ENCODE measurements around the gene BCO1. TPM values are rescaled to one million over a fixed set of nuclear protein-coding genes. Genes with fewer than 3 reads are reported as not detected.
"Not testable (repeated sequence)": the region's sequence is repeated elsewhere in the genome, so short reads cannot be mapped to it uniquely, and the experiment has no call there.

Gene BCO1
- total RNA-seq, 2 donors from 2014 or later, result not detected

GRCh38 chr16:81216706-81217105 lies 21.8 kb upstream of the BCO1 start:
- DNase-seq (no peak), ATAC-seq (no peak)
- Mint-ChIP-seq H3K36me3 (ENCODE audit: low read depth) (peaks cover 3% of the 10 kb centered on the region), H3K4me3 (no peak overlapping the region), H3K4me1 (no peaks in the 10 kb centered on the region), H3K27ac (no peak overlapping the region), H3K27me3 (peaks cover 23% of the 10 kb centered on the region)
- no peaks in the 10 kb centered on the region for H3K9me3 ChIP-seq (ENCODE audit: control insufficient read depth, low read length, poor library complexity, severe bottlenecking)

GRCh38 chr16:81219151-81219550 lies 19.3 kb upstream of the BCO1 start:
- Mint-ChIP-seq H3K27me3 (peaks cover 9% of the 10 kb centered on the region), H3K36me3 (ENCODE audit: low read depth) (peaks cover 3% of the 10 kb centered on the region), H3K4me3 (no peak overlapping the region), H3K27ac (no peak overlapping the region), H3K4me1 (no peaks in the 10 kb centered on the region)
- DNase-seq, result no peak
- no peaks in the 10 kb centered on the region for H3K9me3 ChIP-seq (ENCODE audit: control insufficient read depth, low read length, poor library complexity, severe bottlenecking)
- no peak for ATAC-seq

GRCh38 chr16:81220349-81220748 lies 18.1 kb upstream of the BCO1 start:
- Mint-ChIP-seq H3K27ac (no peak overlapping the region), H3K27me3 (peaks cover 15% of the 10 kb centered on the region), H3K4me1 (no peaks in the 10 kb centered on the region), H3K4me3 (no peak overlapping the region), H3K36me3 (ENCODE audit: low read depth) (peaks cover 3% of the 10 kb centered on the region)
- no peak for ATAC-seq
- DNase-seq, result no peak
- H3K9me3 ChIP-seq (ENCODE audit: control insufficient read depth, low read length, poor library complexity, severe bottlenecking), result no peaks in the 10 kb centered on the region

- Mint-ChIP-seq H3K4me1 (no peaks in the 10 kb centered on the region), H3K4me3 (no peak overlapping the region), H3K36me3 (ENCODE audit: low read depth) (no peaks in the 10 kb centered on the region), H3K27me3 (peaks cover 15% of the 10 kb centered on the region), H3K27ac (no peak overlapping the region)
- DNase-seq, result no peak
- no peaks in the 10 kb centered on the region for H3K9me3 ChIP-seq (ENCODE audit: control insufficient read depth, low read length, poor library complexity, severe bottlenecking)
- no peak for ATAC-seq
Measured at GRCh38 chr16:81221731-81222130, 16.8 kb upstream of the BCO1 start.

- Mint-ChIP-seq H3K4me1 (no peaks in the 10 kb centered on the region), H3K4me3 (no peak overlapping the region), H3K27me3 (peaks cover 27% of the 10 kb centered on the region), H3K36me3 (ENCODE audit: low read depth) (no peaks in the 10 kb centered on the region), H3K27ac (no peak overlapping the region)
- H3K9me3 ChIP-seq (ENCODE audit: control insufficient read depth, low read length, poor library complexity, severe bottlenecking), result no peaks in the 10 kb centered on the region
- ATAC-seq (no peak), DNase-seq (no peak)
Measured at GRCh38 chr16:81224824-81225223, 13.7 kb upstream of the BCO1 start.

GRCh38 chr16:81225697-81226096 lies 12.8 kb upstream of the BCO1 start:
- H3K4me3 Mint-ChIP-seq; H3K9me3 ChIP-seq (ENCODE audit: control insufficient read depth, low read length, poor library complexity, severe bottlenecking); H3K36me3 Mint-ChIP-seq (ENCODE audit: low read depth); DNase-seq; H3K4me1 Mint-ChIP-seq; H3K27ac Mint-ChIP-seq; ATAC-seq: not testable (repeated sequence)
- H3K27me3 Mint-ChIP-seq, result peaks cover 30% of the 10 kb centered on the region

GRCh38 chr16:81227785-81228184 lies 10.7 kb upstream of the BCO1 start:
- Mint-ChIP-seq H3K27ac (no peak overlapping the region), H3K27me3 (peaks cover 37% of the 10 kb centered on the region), H3K36me3 (ENCODE audit: low read depth) (no peaks in the 10 kb centered on the region), H3K4me1 (no peaks in the 10 kb centered on the region), H3K4me3 (no peak overlapping the region)
- ATAC-seq, result no peak
- no peaks in the 10 kb centered on the region for H3K9me3 ChIP-seq (ENCODE audit: control insufficient read depth, low read length, poor library complexity, severe bottlenecking)
- DNase-seq, result no peak

- no peaks in the 10 kb centered on the region for H3K9me3 ChIP-seq (ENCODE audit: control insufficient read depth, low read length, poor library complexity, severe bottlenecking)
- peaks cover 42% of the 10 kb centered on the region for H3K27me3 Mint-ChIP-seq
- no peak for DNase-seq
- no peaks in the 10 kb centered on the region for H3K36me3 Mint-ChIP-seq (ENCODE audit: low read depth)
- H3K27ac Mint-ChIP-seq, result no peak overlapping the region
- H3K4me1 Mint-ChIP-seq, result no peaks in the 10 kb centered on the region
- ATAC-seq, result no peak
- H3K4me3 Mint-ChIP-seq, result no peak overlapping the region
Measured at GRCh38 chr16:81229811-81230210, 8.7 kb upstream of the BCO1 start.

- Mint-ChIP-seq H3K27me3 (peaks cover 37% of the 10 kb centered on the region), H3K4me1 (no peaks in the 10 kb centered on the region), H3K36me3 (ENCODE audit: low read depth) (no peaks in the 10 kb centered on the region), H3K4me3 (no peak overlapping the region), H3K27ac (no peak overlapping the region)
- DNase-seq (no peak), ATAC-seq (no peak)
- no peaks in the 10 kb centered on the region for H3K9me3 ChIP-seq (ENCODE audit: control insufficient read depth, low read length, poor library complexity, severe bottlenecking)
Measured at GRCh38 chr16:81231014-81231413, 7.5 kb upstream of the BCO1 start.

- no peaks in the 10 kb centered on the region for H3K9me3 ChIP-seq (ENCODE audit: control insufficient read depth, low read length, poor library complexity, severe bottlenecking)
- Mint-ChIP-seq H3K36me3 (ENCODE audit: low read depth) (no peaks in the 10 kb centered on the region), H3K4me1 (no peaks in the 10 kb centered on the region), H3K4me3 (no peak overlapping the region), H3K27me3 (peaks cover 37% of the 10 kb centered on the region), H3K27ac (no peak overlapping the region)
- DNase-seq (no peak), ATAC-seq (no peak)
Measured at GRCh38 chr16:81232740-81233367, 5.6 kb upstream of the BCO1 start.

- no peak for DNase-seq
- no peak for ATAC-seq
- Mint-ChIP-seq H3K4me1 (peaks cover 6% of the 10 kb centered on the region), H3K36me3 (ENCODE audit: low read depth) (no peaks in the 10 kb centered on the region), H3K27ac (no peak overlapping the region), H3K4me3 (peak overlapping the region; percentile 36), H3K27me3 (peaks cover 6% of the 10 kb centered on the region)
- H3K9me3 ChIP-seq (ENCODE audit: control insufficient read depth, low read length, poor library complexity, severe bottlenecking), result no peaks in the 10 kb centered on the region
Measured at GRCh38 chr16:81237282-81237681, 1.2 kb upstream of the BCO1 start.

GRCh38 chr16:81237942-81238295 lies 570 bp upstream of the BCO1 start:
- H3K4me3 Mint-ChIP-seq, result no peak overlapping the region
- H3K4me1 Mint-ChIP-seq, result peaks cover 6% of the 10 kb centered on the region
- H3K36me3 Mint-ChIP-seq (ENCODE audit: low read depth), result peaks cover 2% of the 10 kb centered on the region
- DNase-seq (no peak), ATAC-seq (no peak)
- H3K27ac Mint-ChIP-seq, result peak overlapping the region; percentile 84
- H3K9me3 ChIP-seq (ENCODE audit: control insufficient read depth, low read length, poor library complexity, severe bottlenecking), result no peaks in the 10 kb centered on the region
- H3K27me3 Mint-ChIP-seq, result peaks cover 11% of the 10 kb centered on the region

GRCh38 chr16:81239367-81240121 lies 1.1 kb downstream of the BCO1 start:
- ATAC-seq, result no peak
- H3K9me3 ChIP-seq (ENCODE audit: control insufficient read depth, low read length, poor library complexity, severe bottlenecking), result no peaks in the 10 kb centered on the region
- H3K27ac Mint-ChIP-seq, result no peak overlapping the region
- peaks cover 7% of the 10 kb centered on the region for H3K27me3 Mint-ChIP-seq
- peaks cover 6% of the 10 kb centered on the region for H3K4me1 Mint-ChIP-seq
- H3K36me3 Mint-ChIP-seq (ENCODE audit: low read depth), result peaks cover 2% of the 10 kb centered on the region
- H3K4me3 Mint-ChIP-seq, result no peak overlapping the region
- no peak for DNase-seq

- no peaks in the 10 kb centered on the region for H3K9me3 ChIP-seq (ENCODE audit: control insufficient read depth, low read length, poor library complexity, severe bottlenecking)
- Mint-ChIP-seq H3K36me3 (ENCODE audit: low read depth) (peaks cover 4% of the 10 kb centered on the region), H3K27ac (no peak overlapping the region), H3K4me3 (no peak overlapping the region), H3K27me3 (peaks cover 22% of the 10 kb centered on the region), H3K4me1 (peaks cover 6% of the 10 kb centered on the region)
- no peak for ATAC-seq
- DNase-seq, result no peak
Measured at GRCh38 chr16:81241706-81242105, 3.2 kb downstream of the BCO1 start.

Measured in T-helper 17 cell (primary cell).